Ammon's horn (tissue), 1 donor: Measurements from ENCODE around the gene SKAP1.
"Not testable (repeated sequence)": the region's sequence is repeated elsewhere in the genome, so short reads cannot be mapped to it uniquely, and the experiment has no call there.

ENCODE experiments used
- DNase-seq: peaks from one replicate; pipeline ENCODE4 v3.0.0-alpha.2; 2016; ENCODE audit warnings: low spot score

Gene SKAP1

DNA sequence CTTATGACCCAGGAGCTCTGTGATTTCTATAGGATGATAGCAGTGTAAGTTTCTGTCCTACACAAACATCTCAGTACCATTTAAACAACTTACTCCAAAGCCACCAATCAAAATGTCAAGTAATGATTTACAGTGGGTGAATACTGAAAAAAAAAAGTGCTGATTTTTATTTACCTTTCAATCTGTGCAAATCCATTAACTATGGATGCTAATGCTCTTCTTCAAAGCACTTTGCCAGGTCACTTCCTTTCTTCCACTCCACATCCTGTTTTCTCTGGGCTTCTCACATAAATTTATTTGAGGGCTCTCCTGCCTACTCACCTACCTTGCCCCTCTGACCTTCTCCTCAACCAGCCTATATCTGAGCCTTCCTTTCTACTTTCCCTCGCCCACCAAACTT lies 101.6 kb downstream of the SKAP1 start:
- no peak for DNase-seq

DNA sequence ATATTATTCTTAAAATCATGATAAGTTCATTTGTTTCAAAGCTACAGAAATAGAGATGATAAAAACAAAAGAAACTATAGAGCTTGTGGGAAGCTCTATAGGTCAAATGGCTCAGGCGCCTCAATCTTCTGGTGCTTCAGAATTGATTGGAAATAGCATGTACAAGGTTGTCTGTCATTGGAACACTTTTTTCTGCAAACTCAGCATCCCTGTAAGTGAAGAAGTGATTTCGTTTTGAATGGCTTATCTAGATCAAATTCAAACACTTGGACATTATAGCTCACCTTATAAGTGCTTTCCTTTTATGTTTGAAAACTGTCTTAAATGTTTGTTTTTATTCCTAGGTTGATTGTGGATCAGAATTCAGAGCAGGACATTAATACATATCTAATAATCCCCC lies 103.7 kb downstream of the SKAP1 start:
- no peak for DNase-seq

DNA sequence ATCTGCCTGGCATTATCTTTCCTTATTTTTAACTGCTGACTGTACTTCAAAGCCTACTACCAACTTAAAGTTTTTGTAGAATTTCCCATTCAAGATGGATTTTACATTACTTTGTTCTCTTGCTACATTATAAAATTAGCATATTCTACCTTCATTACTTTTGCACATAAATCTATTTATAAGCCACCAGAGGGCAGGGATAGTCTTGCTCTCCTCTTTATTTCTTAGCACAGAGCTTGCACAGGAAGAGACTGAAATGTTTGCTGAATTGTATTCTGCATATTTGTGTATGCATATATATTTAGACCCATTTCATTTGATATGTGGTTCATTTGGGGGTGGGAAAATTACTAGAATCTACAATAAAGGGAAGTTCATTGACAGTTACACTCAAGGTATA lies 108.0 kb downstream of the SKAP1 start:
- no peak for DNase-seq

DNA sequence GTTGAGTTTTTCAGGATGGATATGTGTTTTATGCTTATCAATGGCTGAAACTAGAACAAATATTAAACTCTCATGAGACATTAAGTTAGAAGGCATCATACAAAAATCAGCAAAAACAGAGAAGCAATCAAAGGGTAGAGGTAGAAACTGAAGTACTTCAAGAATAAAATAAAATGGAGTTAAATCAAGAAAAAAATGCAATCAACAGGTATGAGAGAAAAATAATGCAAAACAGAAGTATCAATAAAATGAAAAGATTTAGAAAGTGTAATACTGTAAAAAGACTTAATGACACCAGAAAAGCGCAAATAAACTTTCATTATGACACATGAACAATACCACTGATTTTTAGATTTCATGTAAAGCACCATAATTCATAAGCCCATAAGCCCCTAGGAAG lies 112.3 kb downstream of the SKAP1 start:
- no peak for DNase-seq

DNA sequence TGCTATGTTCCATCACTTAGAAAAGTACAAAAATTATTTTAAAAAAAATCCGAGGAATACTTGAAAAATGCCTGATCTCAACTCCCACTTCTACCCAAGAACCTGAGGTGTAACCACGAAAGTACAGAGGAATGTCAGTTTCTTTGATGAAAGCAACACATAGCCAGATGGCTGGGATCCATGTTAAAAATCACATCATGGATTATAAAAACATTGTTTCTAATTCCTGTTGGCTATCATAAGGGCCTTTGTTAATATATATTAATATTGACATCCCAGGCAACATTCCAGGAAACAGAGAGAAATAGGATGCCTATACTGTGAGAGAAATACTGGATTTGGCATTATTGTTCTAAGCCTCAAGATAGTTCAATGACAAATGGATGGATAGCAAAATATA lies 115.3 kb downstream of the SKAP1 start:
- no peak for DNase-seq

DNA sequence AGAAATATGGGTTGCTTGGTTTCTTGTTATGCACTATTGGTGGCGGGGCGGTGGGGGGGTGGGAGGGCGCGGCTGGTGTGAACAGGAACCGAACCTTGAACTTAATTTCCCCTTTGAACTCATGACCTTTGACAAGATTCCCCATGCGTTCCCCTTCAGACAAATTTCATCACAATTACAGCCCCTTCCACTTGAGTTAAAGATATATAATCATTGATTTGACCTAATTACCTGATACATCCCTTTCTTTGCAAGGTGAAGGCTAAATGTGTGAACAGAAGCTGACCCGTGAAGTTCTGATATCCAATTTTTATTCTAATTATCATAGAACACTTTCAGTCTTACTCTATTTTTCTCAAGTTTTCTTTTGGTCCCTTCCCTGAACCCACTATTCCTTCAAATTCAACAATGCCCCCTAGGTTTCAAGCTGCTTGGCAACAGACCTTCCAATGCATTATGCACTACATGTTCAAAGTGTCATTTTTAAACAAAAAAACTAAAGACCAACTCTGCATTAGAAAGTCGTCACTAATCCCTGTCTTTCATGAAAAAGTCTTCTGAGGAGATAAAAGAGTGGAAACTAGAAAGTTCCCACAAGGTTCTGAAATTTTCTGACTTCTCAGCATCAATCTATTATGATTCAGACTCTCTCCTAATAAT lies 116.8 kb downstream of the SKAP1 start:
- DNase-seq: no peak

DNA sequence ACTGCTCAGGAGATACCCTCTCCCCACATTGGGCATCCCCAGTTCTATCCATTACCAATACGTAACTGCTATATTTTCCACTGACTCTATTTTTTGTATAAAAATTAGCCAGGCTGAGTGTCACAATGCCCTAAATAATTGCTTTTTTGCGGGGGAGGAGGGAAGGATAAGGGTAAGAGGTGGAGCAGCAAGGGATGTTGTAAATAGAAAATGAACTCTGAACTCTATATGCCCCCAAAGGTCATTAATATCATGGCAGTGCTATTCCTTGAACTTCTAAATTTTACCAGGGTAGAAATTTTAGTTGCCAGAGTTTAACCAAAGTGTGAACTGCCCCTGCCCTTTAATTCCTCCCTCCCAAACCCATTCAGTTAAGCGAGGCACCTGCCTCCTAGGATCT lies 118.7 kb downstream of the SKAP1 start:
- no peak for DNase-seq

DNA sequence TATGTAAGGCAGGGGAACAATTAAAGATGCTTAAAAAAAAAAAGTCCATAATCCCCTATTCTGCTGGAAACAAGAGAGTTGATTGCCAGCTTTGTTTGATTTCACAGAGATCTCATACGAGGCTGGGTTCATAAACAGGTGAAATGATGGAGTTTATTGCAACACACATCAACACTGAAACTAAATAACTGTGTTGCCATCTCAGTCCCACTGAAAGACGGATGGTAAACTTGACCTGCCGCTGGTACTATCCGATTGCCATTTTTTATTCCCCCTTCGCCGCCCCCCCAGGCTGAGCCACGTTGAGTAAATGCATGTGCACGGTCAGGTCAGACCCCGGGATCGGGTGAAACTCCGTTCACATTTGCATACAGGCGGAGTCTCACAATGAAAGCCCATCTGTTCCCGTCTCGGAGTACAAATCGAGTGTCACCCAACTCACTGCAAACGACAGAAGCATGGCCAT lies 119.2 kb downstream of the SKAP1 start:
- no peak for DNase-seq

DNA sequence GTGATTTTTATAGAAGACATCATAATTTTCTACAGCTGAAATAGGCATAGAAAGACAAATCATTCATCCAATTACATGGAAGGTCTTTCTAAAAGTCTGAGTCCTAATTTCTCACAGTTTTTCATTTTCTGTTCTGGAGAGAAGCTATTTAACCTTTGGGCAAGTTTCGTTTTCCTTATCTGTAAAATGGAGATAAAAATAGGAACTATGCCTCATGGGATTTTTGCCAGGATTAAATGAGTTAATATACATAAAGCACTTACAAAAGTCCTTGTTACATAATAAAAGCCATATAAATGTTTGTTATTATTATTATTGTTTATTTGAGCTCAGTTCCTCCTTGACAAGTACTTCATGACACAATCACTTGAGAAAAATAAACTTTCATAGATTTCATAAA lies 121.4 kb downstream of the SKAP1 start:
- DNase-seq: no peak

DNA sequence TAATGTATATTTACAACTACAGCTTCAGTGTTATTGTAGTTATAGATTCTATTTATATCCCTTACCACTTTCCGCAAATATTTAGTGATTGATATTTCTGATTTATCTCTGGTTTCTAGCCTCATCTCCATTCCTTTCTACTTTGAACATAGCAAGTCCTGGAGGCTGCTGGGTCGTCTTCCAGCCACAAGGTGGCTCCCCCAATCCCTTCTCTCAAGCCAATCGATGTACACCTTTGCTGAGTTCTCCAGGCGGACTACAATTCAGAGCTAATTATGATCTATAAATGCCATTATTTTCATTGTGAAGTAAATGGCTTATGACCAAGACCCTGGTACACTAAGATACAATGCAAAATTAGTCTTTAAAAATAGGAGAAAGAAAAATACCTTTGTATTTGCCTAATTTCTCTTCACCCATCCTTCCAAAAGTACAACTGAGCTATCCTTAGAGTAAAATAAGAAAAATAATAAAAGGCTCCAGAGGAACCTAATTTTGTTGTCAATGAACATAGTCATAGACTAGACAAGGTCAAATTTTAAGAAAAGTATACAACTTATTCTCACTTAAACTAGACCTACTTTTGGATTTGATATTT lies 122.1 kb downstream of the SKAP1 start:
- DNase-seq: peak; percentile 35

DNA sequence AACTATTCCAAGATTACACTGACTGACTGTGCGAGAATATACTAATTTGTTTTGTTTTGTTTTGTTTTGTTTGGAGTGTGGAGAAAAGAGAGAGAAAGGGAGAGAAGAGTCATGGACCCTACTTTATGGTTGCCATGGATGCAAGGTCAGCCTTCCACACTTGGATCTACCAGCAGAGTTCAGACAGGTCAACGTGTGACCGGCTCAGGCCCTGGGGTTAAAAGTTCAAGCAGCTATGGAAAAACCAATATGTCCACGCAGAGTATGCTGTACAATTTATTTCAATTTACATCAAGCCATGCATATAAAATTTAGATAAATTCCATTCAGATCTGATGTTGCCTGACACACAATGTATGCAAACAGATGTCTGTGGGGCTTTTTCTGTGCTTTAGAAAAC lies 122.8 kb downstream of the SKAP1 start:
- no peak for DNase-seq

DNA sequence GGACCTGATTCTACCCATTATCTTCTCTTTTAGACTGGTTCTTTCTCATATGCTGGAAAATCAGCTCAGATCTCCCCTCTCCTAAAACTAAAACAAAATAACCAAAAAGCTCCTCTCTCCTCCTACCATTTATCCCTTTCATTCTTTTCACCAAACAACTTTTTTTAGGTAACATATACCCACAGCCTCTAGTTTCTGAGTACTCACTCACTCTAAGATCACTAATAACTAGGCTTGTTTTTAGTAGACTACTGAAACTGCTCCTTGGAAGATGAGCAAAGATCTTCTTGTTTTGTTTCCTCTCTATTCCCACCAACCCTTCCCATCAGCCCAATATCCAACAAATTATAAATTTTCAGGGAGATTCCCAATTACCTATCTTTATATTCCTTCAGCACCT lies 129.0 kb downstream of the SKAP1 start:
- no peak for DNase-seq

DNA sequence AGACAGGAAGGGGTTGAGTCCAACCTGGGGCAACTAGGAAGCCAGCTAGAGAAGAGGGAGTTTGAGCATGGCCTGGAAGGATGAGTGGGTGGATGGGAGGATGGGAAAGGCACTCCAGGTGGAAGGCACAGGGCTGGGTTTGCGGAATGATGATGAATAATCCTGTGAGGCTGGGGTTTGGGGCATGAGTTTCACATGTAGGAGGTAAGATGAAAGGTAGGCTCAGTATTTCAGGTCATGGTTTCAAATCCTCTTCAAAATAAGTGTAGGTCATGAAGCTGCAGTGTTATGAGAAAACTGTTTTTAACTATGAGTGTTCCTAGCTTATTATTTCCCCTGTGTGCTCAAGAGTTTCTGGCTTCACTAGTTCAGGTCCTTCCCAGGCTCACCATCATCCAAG lies 130.3 kb downstream of the SKAP1 start:
- no peak for DNase-seq

DNA sequence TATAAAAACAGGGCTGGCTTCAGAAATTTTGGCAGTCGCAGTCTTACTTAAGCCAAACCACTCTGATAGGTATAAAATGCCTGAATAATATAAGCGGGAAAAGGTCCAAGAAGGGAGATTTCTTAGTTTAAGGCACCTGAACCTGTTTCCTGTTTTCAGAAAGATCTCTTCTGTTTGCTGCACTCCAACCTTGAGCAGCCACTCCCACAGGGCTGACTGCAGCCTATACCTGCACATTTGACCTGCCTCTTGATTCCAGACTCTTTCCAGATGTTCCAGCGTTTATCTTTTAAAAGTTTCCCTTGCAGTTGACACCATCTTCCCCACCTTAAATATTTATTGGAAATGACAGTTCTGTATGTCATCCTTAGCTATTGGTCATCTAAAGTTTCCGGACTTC lies 132.2 kb downstream of the SKAP1 start:
- DNase-seq: no peak

DNA sequence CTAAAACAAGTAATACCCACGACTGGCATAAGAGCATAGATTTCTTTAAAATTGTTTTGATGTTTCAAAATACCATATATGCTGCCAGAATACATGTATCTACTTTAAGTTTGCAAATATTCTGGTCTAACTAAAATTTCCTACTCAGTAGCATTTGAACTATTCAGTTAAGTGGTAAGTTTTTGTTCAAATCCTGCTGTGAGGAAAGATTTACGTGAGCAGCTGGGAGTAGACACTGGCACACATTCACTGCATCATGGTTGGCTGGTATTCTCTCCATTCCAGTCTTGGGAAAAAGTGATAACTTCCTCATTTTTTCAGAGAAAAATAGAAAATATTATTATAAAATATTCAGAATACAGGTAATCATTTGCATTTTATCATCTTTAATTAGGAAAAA lies 133.6 kb downstream of the SKAP1 start:
- DNase-seq: no peak

DNA sequence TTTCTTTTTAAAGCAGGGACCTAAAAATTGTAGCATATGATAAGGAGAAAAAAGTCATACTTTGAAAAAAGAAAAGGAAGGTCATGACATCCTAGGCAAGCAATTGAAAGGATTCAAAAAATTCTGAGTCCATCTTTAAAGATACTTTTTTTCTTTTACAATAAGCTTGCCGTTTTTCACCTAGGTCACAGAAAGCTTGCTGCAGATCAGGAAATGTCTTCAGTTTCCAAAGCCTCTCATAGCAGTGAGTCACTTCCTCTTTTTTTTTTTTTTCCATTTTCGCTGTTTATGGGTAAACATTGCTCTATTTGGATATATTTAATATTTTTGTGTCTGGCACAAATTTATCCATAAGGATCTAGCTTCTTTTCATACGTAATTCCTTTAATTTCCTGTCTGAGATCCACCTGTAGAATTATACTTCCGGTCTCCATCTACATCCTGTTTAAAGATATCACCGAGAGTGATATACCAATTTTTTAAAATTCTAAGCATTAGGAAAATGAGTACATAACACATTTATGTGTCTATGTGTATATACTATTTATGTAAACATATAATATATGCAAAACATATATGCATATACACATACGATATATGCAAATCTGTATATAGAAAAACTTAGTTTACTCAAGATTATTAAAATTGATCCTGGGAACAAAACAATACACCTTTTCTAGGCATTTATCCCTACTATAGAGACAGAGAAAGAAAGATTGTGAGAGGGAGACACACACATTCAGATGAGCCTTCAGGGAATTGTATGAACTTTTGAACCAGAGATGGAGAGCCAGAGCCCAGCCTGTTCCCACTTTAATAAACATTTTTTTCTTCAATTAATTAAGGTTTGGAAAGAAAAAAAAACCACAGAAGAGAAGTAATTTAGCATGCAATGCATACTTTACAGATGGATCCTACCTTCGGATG lies 134.4 kb downstream of the SKAP1 start:
- no peak for DNase-seq

DNA sequence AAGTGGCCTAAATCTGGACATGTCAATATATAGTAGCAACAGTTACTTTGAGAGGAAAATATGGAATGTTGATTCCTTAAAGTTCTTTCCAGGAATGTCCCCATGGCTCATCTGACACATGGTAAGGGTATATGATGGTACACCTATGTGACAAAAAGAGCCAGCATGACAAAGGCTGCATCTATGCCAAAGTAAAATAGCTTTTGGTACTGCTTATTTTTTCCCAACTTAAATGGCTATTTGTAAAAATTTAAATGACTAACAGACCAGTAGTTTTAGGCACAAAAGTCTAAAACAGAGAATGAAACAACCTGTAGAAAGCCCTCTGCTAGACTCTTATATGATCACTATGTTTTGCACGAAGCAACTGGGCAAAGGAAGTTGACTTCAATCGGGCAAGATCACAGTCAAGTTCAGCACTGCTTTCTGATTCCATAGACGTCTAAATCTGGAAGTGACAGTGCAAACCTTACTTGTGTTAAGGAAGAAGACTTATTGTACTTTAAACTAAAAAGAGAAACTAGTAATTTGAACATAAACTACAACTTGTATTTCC lies 135.1 kb downstream of the SKAP1 start:
- DNase-seq: no peak

DNA sequence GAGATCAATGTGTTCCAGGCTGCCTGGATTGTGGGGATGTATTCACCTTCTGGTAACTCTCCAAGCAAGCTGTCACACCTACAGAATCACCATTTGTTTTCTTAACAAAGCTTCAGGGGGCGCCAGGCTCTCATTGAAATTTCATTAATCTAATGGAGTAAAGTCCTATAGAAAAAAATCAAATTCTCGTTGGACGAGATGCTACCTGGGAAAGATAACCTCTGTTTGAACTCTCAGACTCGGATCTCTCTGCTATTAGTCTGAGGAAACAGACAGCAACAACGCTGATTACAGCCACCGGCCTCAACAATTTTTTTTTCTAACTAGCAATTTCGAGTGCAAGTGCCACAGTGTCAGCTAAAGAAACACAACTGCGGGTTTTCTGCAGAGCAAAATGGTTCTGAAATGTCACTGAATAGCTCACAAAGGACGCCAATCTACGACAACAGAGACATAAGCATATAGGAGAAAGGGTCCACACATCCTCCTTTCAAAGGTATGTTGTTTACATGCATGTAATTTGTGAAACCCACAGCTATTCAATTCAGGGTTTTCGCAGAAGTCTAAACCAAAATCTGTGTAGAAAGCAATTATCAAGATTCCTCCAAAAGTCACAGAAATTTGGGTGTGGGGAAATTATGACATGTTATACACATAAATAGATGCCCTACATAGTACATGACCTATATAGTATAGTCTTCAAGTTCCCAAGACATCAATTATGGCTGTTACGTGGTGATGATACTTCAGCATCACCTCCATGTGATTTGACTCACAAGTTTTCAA lies 135.8 kb downstream of the SKAP1 start:
- no peak for DNase-seq

DNA sequence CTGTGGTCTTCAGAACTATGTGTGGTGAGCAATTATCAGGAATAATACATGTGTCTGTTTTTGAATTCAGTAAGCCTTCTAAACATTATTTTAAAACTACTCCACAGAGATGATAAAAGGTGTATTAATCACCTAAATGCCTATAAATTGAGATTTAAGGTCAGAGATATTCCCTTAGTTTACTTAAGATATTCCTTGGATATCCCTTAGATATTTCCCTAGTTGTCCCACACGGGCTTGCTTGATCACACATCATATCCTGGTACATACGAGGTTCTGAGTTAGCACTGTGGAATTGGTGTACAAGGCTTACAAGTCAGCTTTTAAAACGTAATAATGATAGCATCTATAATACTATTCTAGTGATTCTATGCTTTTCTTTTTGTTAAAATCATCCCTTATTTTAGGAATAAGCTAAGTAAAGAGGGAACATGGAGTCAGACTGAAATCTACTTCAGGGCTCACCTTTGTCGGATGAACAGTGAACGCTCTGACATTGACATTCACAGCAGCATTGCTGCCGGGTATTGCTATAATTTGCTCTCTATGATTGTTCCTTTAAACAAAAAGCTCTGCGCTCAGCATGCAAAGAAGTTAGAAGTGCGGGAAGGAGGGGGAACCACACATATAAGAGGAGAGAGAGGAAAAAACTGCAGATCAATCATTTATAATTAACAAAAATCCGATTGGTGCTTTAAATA lies 136.5 kb downstream of the SKAP1 start:
- DNase-seq: no peak

DNA sequence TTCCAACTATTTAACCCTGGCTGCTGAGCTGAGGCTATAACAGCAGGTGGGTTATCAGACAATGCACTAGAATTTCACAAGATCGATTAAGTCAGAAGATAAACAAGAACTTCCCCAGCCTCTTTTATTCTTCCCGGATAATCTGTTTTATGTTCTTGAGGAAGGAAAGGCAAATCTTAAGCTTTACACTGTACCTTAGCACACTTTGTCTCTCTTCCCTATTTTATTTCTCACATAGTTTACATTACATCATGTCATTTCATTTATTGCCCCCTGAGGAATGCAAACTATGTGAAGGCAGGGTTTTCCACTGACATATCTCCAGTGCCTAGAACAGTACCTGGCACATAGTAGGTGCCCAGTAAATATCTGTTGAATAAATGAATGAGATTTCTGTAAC lies 139.6 kb downstream of the SKAP1 start:
- DNase-seq: no peak

DNA sequence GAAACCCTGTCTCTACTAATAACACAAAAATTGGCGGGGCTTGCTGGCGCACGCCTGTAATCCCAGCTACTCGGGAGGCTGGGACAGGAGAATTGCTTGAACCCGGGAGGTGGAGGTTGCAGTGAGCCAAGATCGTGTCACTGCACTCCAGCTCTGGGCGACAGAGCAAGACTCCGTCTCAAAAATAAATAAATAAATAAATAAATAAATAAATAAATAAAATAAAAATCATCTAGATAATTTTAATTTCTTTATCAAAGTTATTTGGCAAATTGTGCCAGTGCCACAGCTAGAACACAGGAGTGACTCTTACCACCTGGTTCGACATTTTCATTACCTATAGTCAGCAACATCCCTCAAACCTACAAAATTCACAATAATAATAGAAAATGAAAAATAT lies 143.1 kb downstream of the SKAP1 start:
- DNase-seq: not testable (repeated sequence)
